RWPE1 (cell line): ENCODE results near the gene OR13J1.

ENCODE experiments used
- CTCF ChIA-PET: fragments of 350-600 bp; sonication (Branson Sonifier 250); formaldehyde crosslinking; extraction: SDS; loops from one replicate; lab custom pipeline; 2021; lab: Yijun Ruan, JAX
- POLR2A ChIA-PET: fragments of 400-600 bp; formaldehyde crosslinking; extraction: SDS; loops from one replicate; lab custom pipeline; 2020; ENCODE audit warnings: antibody characterized with exemption; ENCODE audit not compliant: low non-redundant PET; lab: Yijun Ruan, JAX
- DNase-seq: peaks from one replicate; pipeline ENCODE4 v3.0.0; 2012; ENCODE audit warnings: low spot score
- H3K27ac ChIP-seq: fragments of 450-650 bp; 2 replicates; pipeline ENCODE4 v1.5.1; 2017
- CTCF ChIP-seq: fragments of 450-650 bp; conservative IDR thresholded peaks from 2 replicates; pipeline ENCODE4 v1.5.1; 2017; ENCODE audit warnings: low read depth, mild to moderate bottlenecking

The OR13J1 gene

DNA sequence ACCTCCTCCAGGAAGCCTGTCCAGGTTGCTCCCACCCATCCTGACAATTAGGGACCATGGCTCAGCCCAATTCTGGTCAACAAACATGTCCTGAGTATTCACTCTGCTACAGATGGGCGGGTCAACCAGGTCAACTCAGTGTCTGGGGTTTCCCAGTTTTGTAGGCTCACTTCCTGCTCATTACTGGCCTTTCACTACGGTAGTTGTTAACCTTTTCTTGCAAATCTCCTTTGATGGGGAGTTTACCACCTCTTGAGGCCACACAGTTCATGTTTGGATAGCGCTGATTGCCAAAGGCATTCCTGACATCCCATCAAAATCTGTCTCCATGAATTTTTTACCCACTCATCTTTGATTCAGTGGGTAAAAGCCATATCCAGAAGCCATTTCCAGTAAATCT, 27.4 kb downstream of the OR13J1 start:
- no peak for DNase-seq
- H3K27ac ChIP-seq, result no peak overlapping the region
- CTCF ChIA-PET, result no interaction called here
- POLR2A ChIA-PET, result no interaction called here
- TF ChIP-seq CTCF, result no peak

DNA sequence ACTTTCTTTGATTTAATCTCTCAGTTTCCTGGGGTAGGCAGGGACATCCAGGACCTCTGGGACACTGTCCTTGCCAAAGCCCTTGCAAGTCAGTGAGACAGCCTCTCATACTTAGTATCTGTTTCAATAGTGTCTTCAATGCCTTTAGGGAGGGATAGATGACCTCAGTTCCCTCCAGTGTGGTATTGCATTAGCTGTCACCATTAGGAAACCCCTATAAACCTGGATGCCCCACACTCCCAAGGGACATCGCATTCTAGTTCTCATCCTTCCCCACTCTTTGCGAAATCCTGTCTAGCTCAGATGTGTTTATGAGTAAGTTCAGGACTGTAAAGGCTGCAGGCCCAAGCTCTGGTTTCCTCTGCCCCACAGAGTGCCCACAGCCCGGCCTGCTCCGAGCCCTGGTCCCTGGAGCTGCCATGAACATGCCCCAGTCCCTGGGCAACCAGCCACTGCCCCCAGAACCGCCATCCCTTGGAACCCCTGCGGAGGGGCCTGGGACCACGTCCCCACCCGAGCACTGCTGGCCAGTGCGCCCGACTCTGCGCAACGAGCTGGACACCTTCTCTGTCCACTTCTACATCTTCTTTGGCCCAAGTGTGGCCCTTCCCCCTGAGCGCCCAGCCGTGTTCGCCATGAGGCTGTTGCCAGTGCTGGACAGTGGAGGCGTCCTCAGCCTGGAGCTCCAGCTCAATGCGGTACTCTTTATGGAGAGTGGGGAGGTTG, 28.0 kb downstream of the OR13J1 start:
- no peak overlapping the region for H3K27ac ChIP-seq
- TF ChIP-seq CTCF, result no peak
- ChIA-PET POLR2A (no interaction called here), CTCF (interaction anchor here (0.9 to 1.0 kb wide), 2 partner anchors 40 to 52 kb away, joined by 3 read pairs; no protein-coding TSS in a partner anchor)
- no peak for DNase-seq

DNA sequence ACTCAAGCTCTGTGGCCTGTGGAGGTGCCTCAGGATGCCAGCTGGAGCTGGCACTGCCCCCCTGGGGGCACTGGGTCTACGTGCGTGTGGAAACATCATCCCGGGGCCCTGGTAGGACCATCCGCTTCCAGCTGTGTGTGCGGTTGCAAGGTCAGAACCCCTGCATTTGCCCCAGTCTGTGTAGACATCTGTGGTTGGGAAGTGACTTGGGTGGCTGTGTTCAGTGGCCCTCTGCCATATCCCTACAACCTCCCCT, 28.6 kb downstream of the OR13J1 start:
- TF ChIP-seq CTCF, result no peak
- no peak overlapping the region for H3K27ac ChIP-seq
- DNase-seq, result no peak
- CTCF ChIA-PET, result interaction anchor here (0.6 to 1.0 kb wide), 3 partner anchors 13 to 51 kb away, joined by 3 to 4 read pairs (median 3); no protein-coding TSS in a partner anchor
- POLR2A ChIA-PET, result no interaction called here

- no peak overlapping the region for H3K27ac ChIP-seq
- CTCF ChIA-PET, result interaction anchor here (0.6 to 1.0 kb wide), 3 partner anchors 13 to 51 kb away, joined by 3 to 4 read pairs (median 3); no protein-coding TSS in a partner anchor
- no peak for DNase-seq
- POLR2A ChIA-PET, result no interaction called here
- no peak for TF ChIP-seq CTCF
Measured at GRCh38 chr9:35840881-35841644, 29.1 kb downstream of the OR13J1 start.

GRCh38 chr9:35839926-35840325, 30.3 kb downstream of the OR13J1 start:
- ChIA-PET POLR2A (no interaction called here), CTCF (no interaction called here)
- no peak for TF ChIP-seq CTCF
- no peak for DNase-seq
- H3K27ac ChIP-seq, result no peak overlapping the region

GRCh38 chr9:35836595-35836994, 33.6 kb downstream of the OR13J1 start:
- no peak for TF ChIP-seq CTCF
- no peak for DNase-seq
- CTCF ChIA-PET, result no interaction called here
- no peak overlapping the region for H3K27ac ChIP-seq
- POLR2A ChIA-PET, result no interaction called here
